IMR-90 (cell line): ENCODE data around the gene RDH11. TPM values are rescaled to one million over a fixed set of nuclear protein-coding genes. Genes with fewer than 3 reads are reported as not detected.

ENCODE experiments used
- ATAC-seq: fragments of 200-7000 bp; cut with Tn5 transposase; 2 replicates; pipeline ENCODE4 v1.9.1; 2020; ENCODE audit warnings: low read depth, mild to moderate bottlenecking, moderate library complexity
- BruUV-seq: library from RNA; stranded (reverse); fragments of 400-500 nt; replicated peaks from 2 replicates; lab custom pipeline; 2021; lab: Mats Ljungman, UMichigan
- CTCF ChIA-PET: fragments of 300-600 bp; formaldehyde crosslinking; extraction: SDS; loops from one replicate; lab custom pipeline; 2021; ENCODE audit warnings: antibody characterized with exemption; lab: Yijun Ruan, JAX
- POLR2A ChIA-PET: fragments of 300-600 bp; sonication (Branson Sonifier 250); formaldehyde crosslinking; loops from one replicate; lab custom pipeline; 2022; ENCODE audit warnings: antibody characterized with exemption; ENCODE audit not compliant: unreplicated experiment; lab: Charles Lee
- DNase-seq: peaks from one replicate; pipeline ENCODE4 v3.0.0; 2013
- H2AFZ ChIP-seq: replicated peaks from 2 replicates; pipeline ENCODE3; 2013; ENCODE audit warnings: low read length, mild to moderate bottlenecking; ENCODE audit not compliant: poor library complexity
- H2AK5ac ChIP-seq: 2 replicates; pipeline ENCODE4 v1.6.1; 2013; ENCODE audit warnings: low read depth, low read length, inconsistent platforms
- H2AK9ac ChIP-seq: replicated peaks from 2 replicates; pipeline ENCODE3; 2013; ENCODE audit warnings: mild to moderate bottlenecking, low read depth, low read length, moderate library complexity; ENCODE audit not compliant: poor library complexity
- H2BK120ac ChIP-seq: 2 replicates; pipeline ENCODE4 v1.6.1; 2013; ENCODE audit warnings: low read depth, low read length, inconsistent platforms
- H2BK15ac ChIP-seq: 3 replicates; pipeline ENCODE4 v1.6.1; 2013; ENCODE audit warnings: low read depth, low read length, inconsistent platforms
- H2BK20ac ChIP-seq: 2 replicates; pipeline ENCODE4 v1.6.1; 2013; ENCODE audit warnings: low read depth, mild to moderate bottlenecking, inconsistent platforms, low read length, moderate library complexity
- H2BK5ac ChIP-seq: 2 replicates; pipeline ENCODE4 v1.6.1; 2013; ENCODE audit warnings: mild to moderate bottlenecking, low read depth, low read length, inconsistent platforms; ENCODE audit not compliant: poor library complexity, severe bottlenecking
- H3K14ac ChIP-seq: replicated peaks from 2 replicates; pipeline ENCODE4 v1.6.1; 2013; ENCODE audit warnings: low read depth, low read length, inconsistent platforms
- H3K18ac ChIP-seq: 2 replicates; pipeline ENCODE4 v1.6.1; 2013; ENCODE audit warnings: low read depth, low read length, control low read depth
- H3K23ac ChIP-seq: 2 replicates; pipeline ENCODE4 v1.6.1; 2013; ENCODE audit warnings: low read depth, low read length, inconsistent platforms
- H3K27ac ChIP-seq: 2 replicates; pipeline ENCODE4 v1.5.1; 2013; ENCODE audit warnings: mild to moderate bottlenecking, control low read depth, low read length; ENCODE audit not compliant: insufficient read depth
- H3K27me3 ChIP-seq: 2 replicates; pipeline ENCODE4 v1.6.1; 2013; ENCODE audit warnings: low read length; ENCODE audit not compliant: control insufficient read depth, insufficient read depth
- H3K36me3 ChIP-seq: 2 replicates; pipeline ENCODE4 v1.6.1; 2013; ENCODE audit warnings: low read length, mixed read lengths; ENCODE audit not compliant: control insufficient read depth, insufficient read depth
- H3K4ac ChIP-seq: 2 replicates; pipeline ENCODE4 v1.6.1; 2013; ENCODE audit warnings: low read depth, low read length, inconsistent platforms
- H3K4me1 ChIP-seq: 2 replicates; pipeline ENCODE4 v1.6.1; 2013; ENCODE audit warnings: low read length, mixed read lengths; ENCODE audit not compliant: control insufficient read depth, insufficient read depth
- H3K4me2 ChIP-seq: 2 replicates; pipeline ENCODE4 v1.6.1; 2013; ENCODE audit warnings: low read depth, mild to moderate bottlenecking, control low read depth, low read length, moderate library complexity
- H3K4me3 ChIP-seq: 2 replicates; pipeline ENCODE4 v1.5.1; 2013; ENCODE audit warnings: low read depth, mild to moderate bottlenecking, control low read depth, low read length, moderate library complexity; ENCODE audit not compliant: insufficient read depth
- H3K56ac ChIP-seq: 2 replicates; pipeline ENCODE4 v1.6.1; 2013; ENCODE audit warnings: low read length, inconsistent platforms; ENCODE audit not compliant: insufficient read depth; ENCODE audit errors: extremely low read depth
- H3K79me1 ChIP-seq, 2 experiments: 2 replicates each; pipeline ENCODE4 v1.6.1; 2013; ENCODE audit warnings: low read length in 2 of 2, inconsistent platforms in 1 of 2, low read depth in 1 of 2
- H3K9ac ChIP-seq: 2 replicates; pipeline ENCODE4 v1.6.1; 2013; ENCODE audit warnings: low read depth, low read length, control low read depth
- H3K9me1 ChIP-seq: 2 replicates; pipeline ENCODE4 v1.6.1; 2013; ENCODE audit warnings: low read length, inconsistent platforms; ENCODE audit not compliant: insufficient read depth
- H3K9me3 ChIP-seq: 2 replicates; pipeline ENCODE4 v1.6.1; 2013; ENCODE audit warnings: low read length; ENCODE audit not compliant: control insufficient read depth, insufficient read depth
- H4K20me1 ChIP-seq: 2 replicates; pipeline ENCODE4 v1.6.1; 2013; ENCODE audit warnings: low read length, inconsistent platforms; ENCODE audit not compliant: insufficient read depth
- H4K5ac ChIP-seq: 2 replicates; pipeline ENCODE4 v1.6.1; 2013; ENCODE audit warnings: mild to moderate bottlenecking, low read depth, low read length, control low read depth
- H4K8ac ChIP-seq, 2 experiments: 2 replicates each; pipeline ENCODE4 v1.6.1; 2013; ENCODE audit warnings: low read depth in 2 of 2, low read length in 2 of 2, control low read depth in 1 of 2, inconsistent platforms in 1 of 2
- H4K91ac ChIP-seq: 2 replicates; pipeline ENCODE4 v1.6.1; 2013; ENCODE audit warnings: low read depth, low read length, inconsistent platforms; ENCODE audit not compliant: insufficient read depth
- CHD1 ChIP-seq: IDR thresholded peaks from 2 replicates; pipeline ENCODE4 v1.6.1; 2012; ENCODE audit warnings: low read depth, low read length, improper control_type of control experiment
- FOS ChIP-seq: fragments of 150-350 bp; IDR thresholded peaks from 2 replicates; pipeline ENCODE4 v1.6.1; 2016; ENCODE audit warnings: low read depth, low read length
- MAZ ChIP-seq: IDR thresholded peaks from 2 replicates; pipeline ENCODE4 v1.6.1; 2012; ENCODE audit warnings: low read depth, mild to moderate bottlenecking, low read length, improper control_type of control experiment, moderate library complexity, borderline replicate concordance
- MXI1 ChIP-seq: IDR thresholded peaks from 2 replicates; pipeline ENCODE4 v1.6.1; 2012; ENCODE audit warnings: low read depth, mild to moderate bottlenecking, low read length, moderate library complexity, borderline replicate concordance
- NFE2L2 ChIP-seq: fragments of 150-350 bp; IDR thresholded peaks from 2 replicates; pipeline ENCODE4 v1.6.1; 2016; ENCODE audit warnings: low read depth, mild to moderate bottlenecking, low read length
- RAD21 ChIP-seq: IDR thresholded peaks from 2 replicates; pipeline ENCODE4 v1.6.1; 2012; ENCODE audit warnings: low read length, improper control_type of control experiment
- RCOR1 ChIP-seq: IDR thresholded peaks from 2 replicates; pipeline ENCODE4 v1.6.1; 2012; ENCODE audit warnings: mild to moderate bottlenecking, low read length, improper control_type of control experiment; ENCODE audit not compliant: insufficient replicate concordance
- RFX5 ChIP-seq: IDR thresholded peaks from 2 replicates; pipeline ENCODE4 v1.8.0; 2012; ENCODE audit warnings: low read depth, mild to moderate bottlenecking, low read length, moderate library complexity
- WGBS, 2 experiments: methylation state at CpG; one replicate each; pipeline versions ENCODE4 v1.1.5 to v1.1.7; 2013; ENCODE audit warnings: missing lambda C conversion rate in 2 of 2; ENCODE audit not compliant: insufficient read length in 1 of 2; ENCODE audit errors: extremely low coverage in 2 of 2; 5-methylcytosine and 5-hydroxymethylcytosine counted together
- dilution Hi-C: fragments of 300-500 bp; cut with HindIII; formaldehyde crosslinking; loops from one replicate; pipeline ENCODE4 v1.14.3; 2018; ENCODE audit warnings: low sequenced_read_pairs; ENCODE audit not compliant: unreplicated experiment
- in situ Hi-C: fragments of 300-500 bp; cut with MboI; formaldehyde crosslinking; loops from 3 replicates; pipeline ENCODE4 v1.14.3; 2019; ENCODE audit warnings: low sequenced_read_pairs, inconsistent platforms, mixed read lengths
- intact Hi-C: fragments of 100-400 bp; cut with micrococcal nuclease; formaldehyde crosslinking; loops from 2 replicates; pipeline ENCODE4 v1.10.0; 2022
- polyA plus RNA-seq, 3 experiments: library from polyadenylated mRNA; depleted of rRNA; stranded (reverse); fragments of >200 nt; gene quantifications; 2 replicates each; pipeline ENCODE4 v1.2.3, GENCODE V29; 2012; ENCODE audit warnings: low replicate concordance in 1 of 3
- total RNA-seq: library from RNA; depleted of rRNA; stranded (reverse); fragments of >200 nt; gene quantifications from 2 replicates; pipeline ENCODE4 v1.2.3, GENCODE V29; 2012
- TF ChIP-seq, protein P1 (sequence below): fragments of 150-350 bp; IDR thresholded peaks from 2 replicates; pipeline ENCODE4 v1.6.1; 2017; ENCODE audit warnings: mild to moderate bottlenecking, antibody characterized with exemption, low read length, low read depth
- TF ChIP-seq, protein P2 (sequence below): fragments of 150-350 bp; IDR thresholded peaks from 2 replicates; pipeline ENCODE4 v1.6.1; 2016; ENCODE audit warnings: low read depth, mild to moderate bottlenecking, low read length, moderate library complexity, borderline replicate concordance

Gene RDH11
- total and polyA plus RNA-seq, 2 of the 4 experiments (the other 2 are of a cell fraction) = 77.3 to 149 TPM

- H3K4me3 ChIP-seq = no peak overlapping the region
- H3K23ac ChIP-seq = no peak overlapping the region
- H2BK120ac ChIP-seq = no peak overlapping the region
- ChIA-PET POLR2A (no interaction called here), CTCF (interaction anchor here (0.6 kb wide), 1 partner anchor 13 kb away, joined by 4 read pairs; no protein-coding TSS in a partner anchor)
- peaks cover 50% of the 10 kb centered on the region for H3K36me3 ChIP-seq
- H3K79me1 ChIP-seq = peaks cover 0 to 6% of the 10 kb centered on the region in 2 experiments; a peak in 1 of 4 replicates
- H4K5ac ChIP-seq = no peak overlapping the region
- H3K9ac ChIP-seq = no peak overlapping the region
- H3K4ac ChIP-seq = no peak overlapping the region
- H3K4me1 ChIP-seq = peaks cover 2% of the 10 kb centered on the region; the same call in 1 of the 2 replicates
- no peak overlapping the region for H3K56ac ChIP-seq
- WGBS, 2 experiments = no CpG with 5 or more reads among the region's 1 CpG
- H2BK5ac ChIP-seq = no peak overlapping the region
- H3K27me3 ChIP-seq = no peaks in the 10 kb centered on the region
- no peak overlapping the region for H4K91ac ChIP-seq
- H2BK20ac ChIP-seq = no peak overlapping the region
- intact Hi-C loops (no loop called here), in situ Hi-C loops (no loop called here), dilution Hi-C loops (no loop called here)
- no peak overlapping the region for H3K4me2 ChIP-seq
- H2AFZ ChIP-seq = no peak overlapping the region
- no TSS peak for BruUV-seq
- no peaks in the 10 kb centered on the region for H4K20me1 ChIP-seq
- no peak overlapping the region for H3K18ac ChIP-seq
- no peak overlapping the region for H2BK15ac ChIP-seq
- no peaks in the 10 kb centered on the region for H3K9me3 ChIP-seq
- H2AK5ac ChIP-seq = no peak overlapping the region
- no peak overlapping the region for H3K14ac ChIP-seq
- ATAC-seq (no peak), DNase-seq (no peak)
- no peak overlapping the region for H3K27ac ChIP-seq
- TF ChIP-seq RCOR1 = no peak
- TF ChIP-seq, protein P1, sequence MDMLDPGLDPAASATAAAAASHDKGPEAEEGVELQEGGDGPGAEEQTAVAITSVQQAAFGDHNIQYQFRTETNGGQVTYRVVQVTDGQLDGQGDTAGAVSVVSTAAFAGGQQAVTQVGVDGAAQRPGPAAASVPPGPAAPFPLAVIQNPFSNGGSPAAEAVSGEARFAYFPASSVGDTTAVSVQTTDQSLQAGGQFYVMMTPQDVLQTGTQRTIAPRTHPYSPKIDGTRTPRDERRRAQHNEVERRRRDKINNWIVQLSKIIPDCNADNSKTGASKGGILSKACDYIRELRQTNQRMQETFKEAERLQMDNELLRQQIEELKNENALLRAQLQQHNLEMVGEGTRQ = no peak
- TF ChIP-seq MAZ = no peak
- TF ChIP-seq FOS = no peak
- TF ChIP-seq MXI1 = no peak
- TF ChIP-seq RAD21 = no peak
- TF ChIP-seq, protein P2, sequence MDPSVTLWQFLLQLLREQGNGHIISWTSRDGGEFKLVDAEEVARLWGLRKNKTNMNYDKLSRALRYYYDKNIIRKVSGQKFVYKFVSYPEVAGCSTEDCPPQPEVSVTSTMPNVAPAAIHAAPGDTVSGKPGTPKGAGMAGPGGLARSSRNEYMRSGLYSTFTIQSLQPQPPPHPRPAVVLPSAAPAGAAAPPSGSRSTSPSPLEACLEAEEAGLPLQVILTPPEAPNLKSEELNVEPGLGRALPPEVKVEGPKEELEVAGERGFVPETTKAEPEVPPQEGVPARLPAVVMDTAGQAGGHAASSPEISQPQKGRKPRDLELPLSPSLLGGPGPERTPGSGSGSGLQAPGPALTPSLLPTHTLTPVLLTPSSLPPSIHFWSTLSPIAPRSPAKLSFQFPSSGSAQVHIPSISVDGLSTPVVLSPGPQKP = no peak
- TF ChIP-seq CHD1 = no peak
- no peak for TF ChIP-seq RFX5
- TF ChIP-seq NFE2L2 = no peak
- H4K8ac ChIP-seq = no peak overlapping the region
- no peak overlapping the region for H2AK9ac ChIP-seq
- peaks cover 6% of the 10 kb centered on the region for H3K9me1 ChIP-seq
Measured at GRCh38 chr14:67652189-67652588, 43.4 kb downstream of the RDH11 start.
